ENCODE data around the gene ITGB5. TPM values are rescaled to one million over a fixed set of nuclear protein-coding genes. Genes with fewer than 3 reads are reported as not detected.

Gene ITGB5
- total RNA-seq, 1 experiment from 2014 or later, result 77.8 TPM

DNA sequence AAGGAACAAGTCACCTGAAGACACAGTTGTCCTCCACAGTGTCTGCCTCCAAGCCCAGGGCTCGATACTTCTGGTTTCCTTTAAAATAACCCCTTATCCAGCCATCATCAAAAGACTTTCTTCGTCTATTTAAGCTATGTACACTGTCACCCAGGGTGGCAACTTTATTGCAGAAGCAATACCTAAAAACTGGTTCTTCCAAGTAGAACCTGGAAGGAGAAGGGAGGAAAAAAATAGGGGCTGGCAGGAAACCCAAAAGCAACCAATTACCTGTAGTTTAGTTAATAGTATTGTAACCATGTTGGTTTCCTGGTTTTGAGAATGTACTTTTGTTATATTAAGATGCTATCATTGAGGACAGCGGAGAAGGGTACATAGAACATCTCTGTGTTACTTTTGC, 33.7 kb downstream of the ITGB5 start:
- Histone ChIP-seq H3K9me3 (ENCODE audit: control insufficient read depth in 1 of 2, insufficient read depth in 1 of 2, low read depth in 1 of 2, low read length in 2 of 2) (no peaks in the 10 kb centered on the region), H3K4me3 (replicated peaks in 1 of 2; ENCODE audit: low read depth in 1 of 2, low read length in 2 of 2) (no peak overlapping the region), H3K36me3 (ENCODE audit: control insufficient read depth in 1 of 2, insufficient read depth in 2 of 2, low read length in 2 of 2) (0 out of 4 replicates have a peak, but pooled peaks cover 0 to 2% of the 10 kb centered on the region in 2 experiments), H2AFZ (ENCODE audit: low read depth, low read length, poor library complexity, severe bottlenecking) (no peak overlapping the region), H3K79me2 (ENCODE audit: insufficient read depth, low read length) (no peaks in the 10 kb centered on the region), H4K20me1 (ENCODE audit: insufficient read depth) (no peaks in the 10 kb centered on the region), H3K4me1 (ENCODE audit: control insufficient read depth in 1 of 2, insufficient read depth in 2 of 2, low read length in 2 of 2) (0 out of 4 replicates have a peak, but pooled peaks cover 0 to 2% of the 10 kb centered on the region in 2 experiments), H3K27me3 (ENCODE audit: insufficient read depth, low read length) (no peaks in the 10 kb centered on the region), H3K27ac (ENCODE audit: low read depth, low read length) (no peak overlapping the region), H3K4me2 (ENCODE audit: low read length) (no peak overlapping the region), H3K9ac (ENCODE audit: low read length) (no peak overlapping the region), H3K9me2 (ENCODE audit: insufficient read depth) (no peaks in the 10 kb centered on the region)
- DNase-seq (ENCODE audit: low read depth, low spot score), result no peak
- CTCF ChIA-PET, result no interaction called here
- TF ChIP-seq, protein P1, sequence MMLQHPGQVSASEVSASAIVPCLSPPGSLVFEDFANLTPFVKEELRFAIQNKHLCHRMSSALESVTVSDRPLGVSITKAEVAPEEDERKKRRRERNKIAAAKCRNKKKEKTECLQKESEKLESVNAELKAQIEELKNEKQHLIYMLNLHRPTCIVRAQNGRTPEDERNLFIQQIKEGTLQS (IDR thresholded peaks at IDR 0.05), result no peak
- TF ChIP-seq, protein P2, sequence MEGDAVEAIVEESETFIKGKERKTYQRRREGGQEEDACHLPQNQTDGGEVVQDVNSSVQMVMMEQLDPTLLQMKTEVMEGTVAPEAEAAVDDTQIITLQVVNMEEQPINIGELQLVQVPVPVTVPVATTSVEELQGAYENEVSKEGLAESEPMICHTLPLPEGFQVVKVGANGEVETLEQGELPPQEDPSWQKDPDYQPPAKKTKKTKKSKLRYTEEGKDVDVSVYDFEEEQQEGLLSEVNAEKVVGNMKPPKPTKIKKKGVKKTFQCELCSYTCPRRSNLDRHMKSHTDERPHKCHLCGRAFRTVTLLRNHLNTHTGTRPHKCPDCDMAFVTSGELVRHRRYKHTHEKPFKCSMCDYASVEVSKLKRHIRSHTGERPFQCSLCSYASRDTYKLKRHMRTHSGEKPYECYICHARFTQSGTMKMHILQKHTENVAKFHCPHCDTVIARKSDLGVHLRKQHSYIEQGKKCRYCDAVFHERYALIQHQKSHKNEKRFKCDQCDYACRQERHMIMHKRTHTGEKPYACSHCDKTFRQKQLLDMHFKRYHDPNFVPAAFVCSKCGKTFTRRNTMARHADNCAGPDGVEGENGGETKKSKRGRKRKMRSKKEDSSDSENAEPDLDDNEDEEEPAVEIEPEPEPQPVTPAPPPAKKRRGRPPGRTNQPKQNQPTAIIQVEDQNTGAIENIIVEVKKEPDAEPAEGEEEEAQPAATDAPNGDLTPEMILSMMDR (IDR thresholded peaks at IDR 0.05 in 2 of 3, conservative IDR thresholded peaks at IDR 0.05 in 1 of 3; ENCODE audit: borderline replicate concordance in 1 of 3, insufficient read depth in 1 of 3, low read depth in 2 of 3, low read length in 2 of 3), result no peak
- no peak for TF ChIP-seq YY1 (IDR thresholded peaks at IDR 0.05; ENCODE audit: extremely low read depth, insufficient replicate concordance, low read depth, low read length)
- TF ChIP-seq CBX3 (IDR thresholded peaks at IDR 0.05; ENCODE audit: low read depth), result no peak
- TF ChIP-seq CEBPB (IDR thresholded peaks at IDR 0.05; ENCODE audit: low read depth), result no peak
- no peak for TF ChIP-seq SRF (IDR thresholded peaks at IDR 0.05; ENCODE audit: low read depth)
- TF ChIP-seq, protein P3, sequence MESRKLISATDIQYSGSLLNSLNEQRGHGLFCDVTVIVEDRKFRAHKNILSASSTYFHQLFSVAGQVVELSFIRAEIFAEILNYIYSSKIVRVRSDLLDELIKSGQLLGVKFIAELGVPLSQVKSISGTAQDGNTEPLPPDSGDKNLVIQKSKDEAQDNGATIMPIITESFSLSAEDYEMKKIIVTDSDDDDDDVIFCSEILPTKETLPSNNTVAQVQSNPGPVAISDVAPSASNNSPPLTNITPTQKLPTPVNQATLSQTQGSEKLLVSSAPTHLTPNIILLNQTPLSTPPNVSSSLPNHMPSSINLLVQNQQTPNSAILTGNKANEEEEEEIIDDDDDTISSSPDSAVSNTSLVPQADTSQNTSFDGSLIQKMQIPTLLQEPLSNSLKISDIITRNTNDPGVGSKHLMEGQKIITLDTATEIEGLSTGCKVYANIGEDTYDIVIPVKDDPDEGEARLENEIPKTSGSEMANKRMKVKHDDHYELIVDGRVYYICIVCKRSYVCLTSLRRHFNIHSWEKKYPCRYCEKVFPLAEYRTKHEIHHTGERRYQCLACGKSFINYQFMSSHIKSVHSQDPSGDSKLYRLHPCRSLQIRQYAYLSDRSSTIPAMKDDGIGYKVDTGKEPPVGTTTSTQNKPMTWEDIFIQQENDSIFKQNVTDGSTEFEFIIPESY (IDR thresholded peaks at IDR 0.05; ENCODE audit: extremely low read depth, insufficient replicate concordance, low read length), result no peak
- no peak for TF ChIP-seq EGR1 (IDR thresholded peaks at IDR 0.05; ENCODE audit: low read depth)
- TF ChIP-seq, protein P4, sequence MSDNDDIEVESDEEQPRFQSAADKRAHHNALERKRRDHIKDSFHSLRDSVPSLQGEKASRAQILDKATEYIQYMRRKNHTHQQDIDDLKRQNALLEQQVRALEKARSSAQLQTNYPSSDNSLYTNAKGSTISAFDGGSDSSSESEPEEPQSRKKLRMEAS (IDR thresholded peaks at IDR 0.05), result no peak
- no peak for ATAC-seq
- BruUV-seq (replicated peaks), result no TSS peak
- intact Hi-C loops (cut with micrococcal nuclease), result no loop called here
- RAD21 ChIA-PET (ENCODE audit: low non-redundant PET in 1 of 2, low total read pairs in 2 of 2, uncharacterized antibody in 2 of 2, unreplicated experiment in 2 of 2), result no interaction called here
- POLR2A ChIA-PET, result no interaction called here
